ENCODE results near the gene BPIFB2. TPM values are rescaled to one million over a fixed set of nuclear protein-coding genes. Genes with fewer than 3 reads are reported as not detected.
A peak's percentile ranks its signal among the peaks of the same experiment; 100 is the strongest.

Gene BPIFB2
- polyA plus RNA-seq, 1 of the 3 experiments (the other 2 are of a cell fraction), result not detected

- TF ChIP-seq USF2 (IDR thresholded peaks at IDR 0.05; ENCODE audit: borderline replicate concordance, low read depth, low read length) (no peak), USF1 (IDR thresholded peaks at IDR 0.05; ENCODE audit: borderline replicate concordance, low read depth) (no peak)
Observed at GRCh38 chr20:32980990-32981389, 26.5 kb upstream of the BPIFB2 start (continued).

- Histone ChIP-seq H3K4me2 (no peak overlapping the region), H3F3A (replicated peaks; ENCODE audit: insufficient read depth) (no peaks in the 10 kb centered on the region), H3K9ac (no peak overlapping the region), H4K20me1 (ENCODE audit: insufficient read depth) (no peaks in the 10 kb centered on the region), H3K79me2 (ENCODE audit: insufficient read depth) (no peaks in the 10 kb centered on the region), H2AFZ (ENCODE audit: low read depth) (no peak overlapping the region), H3K36me3 (replicated peaks in 1 of 2; ENCODE audit: control insufficient read depth in 1 of 2, insufficient read depth in 2 of 2, low read length in 1 of 2) (no peaks in the 10 kb centered on the region), H3K27ac (ENCODE audit: low read depth in 2 of 2, low read length in 1 of 2) (no peak overlapping the region), H3K4me3 (ENCODE audit: low read depth in 2 of 2, low read length in 1 of 2) (no peak overlapping the region), H3K27me3 (ENCODE audit: insufficient read depth) (no peaks in the 10 kb centered on the region; the same call in 1 of the 2 replicates), H3K9me3 (no peaks in the 10 kb centered on the region), H3K9me2 (no peaks in the 10 kb centered on the region), H3K4me1 (ENCODE audit: control insufficient read depth in 1 of 2, insufficient read depth in 2 of 2, low read depth in 1 of 2, low read length in 1 of 2) (peaks cover 0 to 3% of the 10 kb centered on the region in 2 experiments; a peak in 1 of 4 replicates)
- WGBS (ENCODE audit: low lambda C conversion rate), result 33% methylated on average over 3 of the region's 10 CpGs
- CTCF ChIA-PET, result interaction anchor here (1.1 kb wide), 1 partner anchor 9 kb away, joined by 3 read pairs; no protein-coding TSS in a partner anchor
- DNase-seq, result peak; percentile 55
- TF ChIP-seq EZH2phosphoT487 (IDR thresholded peaks at IDR 0.05; ENCODE audit: borderline replicate concordance, low read depth) (no peak), SMC3 (IDR thresholded peaks at IDR 0.05; ENCODE audit: low read depth, low read length) (no peak), CTCF (IDR thresholded peaks at IDR 0.05) (no peak), TEAD4 (IDR thresholded peaks at IDR 0.05; ENCODE audit: borderline replicate concordance, insufficient read depth) (no peak), ZBTB33 (IDR thresholded peaks at IDR 0.05; ENCODE audit: borderline replicate concordance, low read depth) (no peak), YY1 (IDR thresholded peaks at IDR 0.05; ENCODE audit: low read depth) (no peak), CHD2 (IDR thresholded peaks at IDR 0.05; ENCODE audit: low read length, partially characterized antibody) (no peak), RCOR1 (IDR thresholded peaks at IDR 0.05; ENCODE audit: low read length) (no peak), RFX5 (IDR thresholded peaks at IDR 0.05; ENCODE audit: low read length) (no peak), RAD21 (IDR thresholded peaks at IDR 0.05; ENCODE audit: low read length) (no peak), EP300 (IDR thresholded peaks at IDR 0.05; ENCODE audit: borderline replicate concordance in 1 of 2, low read depth in 1 of 2, low read length in 1 of 2) (no peak), NRF1 (IDR thresholded peaks at IDR 0.05; ENCODE audit: low read depth, low read length) (no peak), MAX (IDR thresholded peaks at IDR 0.05; ENCODE audit: low read depth) (no peak), MEF2A (IDR thresholded peaks at IDR 0.05; ENCODE audit: borderline replicate concordance, low read depth) (no peak), JUND (IDR thresholded peaks at IDR 0.05) (no peak), POLR2AphosphoS5 (IDR thresholded peaks at IDR 0.05; ENCODE audit: low read depth, low read length) (no peak), FOSL2 (IDR thresholded peaks at IDR 0.05; ENCODE audit: borderline replicate concordance, low read depth) (no peak), TCF12 (IDR thresholded peaks at IDR 0.05) (no peak), USF2 (IDR thresholded peaks at IDR 0.05; ENCODE audit: borderline replicate concordance, low read depth, low read length) (no peak), RXRA (IDR thresholded peaks at IDR 0.05; ENCODE audit: borderline replicate concordance, low read depth) (no peak)
- POLR2A ChIA-PET, result no interaction called here
Observed at GRCh38 chr20:32982617-32983458, 24.7 kb upstream of the BPIFB2 start.

All from SK-N-SH (cell line).